Uterus (tissue), 4 donors: ENCODE measurements around the gene TAF8. TPM values are rescaled to one million over a fixed set of nuclear protein-coding genes. Genes with fewer than 3 reads are reported as not detected.
A peak's percentile ranks its signal among the peaks of the same experiment; 100 is the strongest.
"Not testable (repeated sequence)": the region's sequence is repeated elsewhere in the genome, so short reads cannot be mapped to it uniquely, and the experiment has no call there.

Source experiments
- DNase-seq, 2 donors: peaks; one replicate each; pipeline ENCODE4 v3.0.0-alpha.2; 2019 to 2020
- H3K27ac ChIP-seq, 2 donors: fragments of 200-600 bp; sonication (generic); 1 replicate in 1 of 2; 2 replicates in 1 of 2; pipeline ENCODE4 v1.5.1; 2016 to 2018
- H3K27me3 ChIP-seq, 2 donors: fragments of 200-600 bp; sonication (generic); one replicate each; pipeline ENCODE4 v1.5.1; 2018 to 2019; ENCODE audit warnings: control low read depth in 1 of 2
- H3K36me3 ChIP-seq, 2 donors: fragments of 200-600 bp; sonication (generic); one replicate each; pipeline ENCODE4 v1.5.1; 2019; ENCODE audit warnings: control low read depth in 1 of 2
- H3K4me1 ChIP-seq, 2 donors: fragments of 200-600 bp; sonication (generic); one replicate each; pipeline ENCODE4 v1.5.1; 2018 to 2019; ENCODE audit warnings: control low read depth in 1 of 2
- H3K4me3 ChIP-seq, 2 donors: fragments of 200-600 bp; sonication (generic); 1 replicate in 1 of 2; 2 replicates in 1 of 2; pipeline ENCODE4 v1.5.1; 2018 to 2019; ENCODE audit warnings: mild to moderate bottlenecking in 1 of 2
- H3K9me3 ChIP-seq, 2 donors: fragments of 200-600 bp; sonication (generic); one replicate each; pipeline ENCODE4 v1.5.1; 2019; ENCODE audit warnings: control low read depth in 1 of 2
- POLR2A ChIP-seq, 2 donors: fragments of 450-650 bp; IDR thresholded peaks; one replicate each; pipeline ENCODE4 v1.6.1; 2016; ENCODE audit warnings: antibody characterized with exemption in 2 of 2, mild to moderate bottlenecking in 1 of 2, moderate library complexity in 1 of 2
- intact Hi-C: fragments of 100-400 bp; cut with DNase I; formaldehyde crosslinking; loops from one replicate; pipeline ENCODE4 v1.15.1; 2023; ENCODE audit warnings: low total_unique reads
- total RNA-seq, 4 donors: library from RNA; depleted of rRNA in 3 of 4; stranded (reverse); fragments of >200 nt in 3 of 4; gene quantifications; one replicate each; pipeline versions ENCODE4 v1.1.0 to v1.2.4, GENCODE V29; 2014 to 2023
- TF ChIP-seq, protein P1 (sequence below), 4 experiments: fragments of 200-600 bp in 2 of 4; fragments of 450-650 bp in 2 of 4; sonication (generic) in 2 of 4; IDR thresholded peaks; one replicate each; pipeline ENCODE4 v1.5.1; 2016 to 2019; ENCODE audit warnings: antibody characterized with exemption in 4 of 4, mild to moderate bottlenecking in 2 of 4, moderate library complexity in 1 of 4
- donor health status: DM: yes; HTN: yes; CAD: no.

The TAF8 gene, protein sequence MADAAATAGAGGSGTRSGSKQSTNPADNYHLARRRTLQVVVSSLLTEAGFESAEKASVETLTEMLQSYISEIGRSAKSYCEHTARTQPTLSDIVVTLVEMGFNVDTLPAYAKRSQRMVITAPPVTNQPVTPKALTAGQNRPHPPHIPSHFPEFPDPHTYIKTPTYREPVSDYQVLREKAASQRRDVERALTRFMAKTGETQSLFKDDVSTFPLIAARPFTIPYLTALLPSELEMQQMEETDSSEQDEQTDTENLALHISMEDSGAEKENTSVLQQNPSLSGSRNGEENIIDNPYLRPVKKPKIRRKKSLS
- total RNA-seq = 10 to 100 TPM; 16.0 to 45.6 (median 37.5) TPM

DNA sequence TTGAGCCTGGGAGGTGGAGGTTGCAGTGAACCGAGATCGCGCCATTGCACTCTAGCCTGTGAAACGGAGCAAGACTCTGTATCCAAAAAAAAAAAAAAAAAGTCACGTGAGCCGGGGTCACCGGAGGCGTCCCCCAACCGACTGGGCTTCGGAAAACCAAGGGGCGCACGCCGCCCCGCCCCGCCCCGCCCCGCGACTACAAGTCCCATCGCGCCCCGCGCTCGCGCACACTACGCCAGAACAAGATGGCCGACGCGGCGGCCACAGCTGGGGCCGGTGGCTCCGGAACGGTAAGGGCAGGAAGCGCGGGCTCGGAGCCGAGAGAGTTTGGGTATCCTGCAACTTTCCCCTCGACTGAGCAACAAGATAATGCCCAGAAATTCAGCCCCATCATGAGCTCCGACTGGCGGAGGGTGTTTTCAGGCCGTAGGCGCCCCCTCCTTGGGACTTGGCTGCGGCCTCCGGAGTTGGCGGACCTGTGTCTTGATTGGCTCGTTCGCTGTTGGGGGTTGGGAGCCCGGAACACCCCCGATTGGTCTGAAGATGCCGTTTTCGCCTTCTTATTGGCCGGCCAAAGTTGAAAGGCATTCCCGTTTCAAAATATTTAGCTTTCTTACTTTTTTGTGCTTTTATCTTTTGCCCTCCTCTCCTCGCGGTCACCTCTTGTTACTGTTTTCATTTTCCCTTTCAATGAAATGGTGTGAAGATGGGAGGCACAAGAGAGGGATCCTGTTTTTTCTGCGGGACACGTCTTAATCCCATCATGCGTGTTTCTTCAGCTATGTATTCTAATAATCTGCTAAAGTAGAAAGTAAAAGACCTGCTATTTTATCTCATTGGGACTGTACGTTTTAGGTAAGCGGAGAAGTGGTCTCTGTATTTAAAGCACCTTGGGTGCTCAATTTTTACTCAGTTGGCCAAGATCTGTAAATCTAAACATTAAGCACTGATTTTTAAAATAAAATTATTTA lies at the start of gene TAF8:
TAF8 (plus strand) TSS at position 228 of the 971 bp plus-strand sequence; CDS start at position 246, 18 bp downstream.
- Histone ChIP-seq H3K9me3 (no peaks in the 10 kb centered on the region), H3K27ac (peak within 1 kb of the TSS; percentile 89 to 97), H3K36me3 (no peaks in the 10 kb centered on the region), H3K27me3 (no peaks in the 10 kb centered on the region), H3K4me1 (peaks cover 6 to 17% of the 10 kb centered on the region in 2 donors), H3K4me3 (peak within 1 kb of the TSS; percentile 59 to 80)
- DNase-seq = peak; percentile 89 to 92
- TF ChIP-seq, protein P1, sequence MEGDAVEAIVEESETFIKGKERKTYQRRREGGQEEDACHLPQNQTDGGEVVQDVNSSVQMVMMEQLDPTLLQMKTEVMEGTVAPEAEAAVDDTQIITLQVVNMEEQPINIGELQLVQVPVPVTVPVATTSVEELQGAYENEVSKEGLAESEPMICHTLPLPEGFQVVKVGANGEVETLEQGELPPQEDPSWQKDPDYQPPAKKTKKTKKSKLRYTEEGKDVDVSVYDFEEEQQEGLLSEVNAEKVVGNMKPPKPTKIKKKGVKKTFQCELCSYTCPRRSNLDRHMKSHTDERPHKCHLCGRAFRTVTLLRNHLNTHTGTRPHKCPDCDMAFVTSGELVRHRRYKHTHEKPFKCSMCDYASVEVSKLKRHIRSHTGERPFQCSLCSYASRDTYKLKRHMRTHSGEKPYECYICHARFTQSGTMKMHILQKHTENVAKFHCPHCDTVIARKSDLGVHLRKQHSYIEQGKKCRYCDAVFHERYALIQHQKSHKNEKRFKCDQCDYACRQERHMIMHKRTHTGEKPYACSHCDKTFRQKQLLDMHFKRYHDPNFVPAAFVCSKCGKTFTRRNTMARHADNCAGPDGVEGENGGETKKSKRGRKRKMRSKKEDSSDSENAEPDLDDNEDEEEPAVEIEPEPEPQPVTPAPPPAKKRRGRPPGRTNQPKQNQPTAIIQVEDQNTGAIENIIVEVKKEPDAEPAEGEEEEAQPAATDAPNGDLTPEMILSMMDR (IDR thresholded peaks at IDR 0.05) = peak in 3 of 4 experiments; percentile 6 to 23 (median 13)
- peak; percentile 50 to 86 for TF ChIP-seq POLR2A (IDR thresholded peaks at IDR 0.05)
- intact Hi-C loops = no loop called here

DNA sequence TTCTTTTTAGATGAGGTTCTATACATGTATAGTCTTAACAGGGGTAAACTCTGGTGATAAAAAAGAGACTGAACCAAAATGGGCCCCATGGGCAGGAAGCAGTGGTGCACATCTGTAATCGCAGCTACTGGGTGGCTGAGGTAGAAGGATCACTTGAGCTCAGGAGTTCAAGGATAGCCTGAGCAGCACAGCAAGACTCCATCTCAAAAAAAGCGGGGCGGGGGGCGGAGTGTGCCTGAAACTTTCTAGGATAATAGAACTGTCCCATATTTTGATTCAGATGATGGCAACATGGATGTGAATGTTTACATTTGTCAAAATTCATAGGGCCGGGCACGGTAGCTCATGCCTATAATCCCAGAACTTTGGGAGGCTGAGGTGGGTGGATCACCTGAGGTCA lies 48.8 kb upstream of the TAF8 start:
- intact Hi-C loops = no loop called here
- Histone ChIP-seq H3K9me3 (no peaks in the 10 kb centered on the region), H3K4me1 (no peaks in the 10 kb centered on the region), H3K27ac (no peak overlapping the region), H3K27me3 (no peaks in the 10 kb centered on the region), H3K36me3 (no peaks in the 10 kb centered on the region), H3K4me3 (no peak overlapping the region)
- no peak for DNase-seq
- TF ChIP-seq POLR2A (IDR thresholded peaks at IDR 0.05) = no peak
- TF ChIP-seq, protein P1 (IDR thresholded peaks at IDR 0.05) = no peak

DNA sequence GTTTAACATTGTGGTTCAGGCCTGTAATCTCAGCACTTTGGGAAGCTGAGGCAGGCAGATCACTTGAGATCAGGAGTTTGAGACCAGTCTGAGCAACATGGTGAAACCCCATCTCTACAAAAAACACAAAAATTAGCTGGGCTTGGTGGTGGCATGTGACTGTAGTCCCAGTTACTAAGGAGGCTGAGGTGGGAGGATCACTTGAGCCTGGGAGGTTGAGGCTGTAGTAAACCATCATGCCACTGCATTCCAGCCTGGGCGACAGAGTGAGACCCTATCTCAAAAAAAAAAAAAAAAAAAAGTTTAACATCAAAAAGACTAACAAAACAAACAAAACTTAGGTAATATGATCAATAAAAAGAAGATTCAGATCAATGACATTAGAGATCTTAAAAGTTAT lies 46.7 kb upstream of the TAF8 start:
- H3K9me3 ChIP-seq, H3K36me3 ChIP-seq, DNase-seq, H3K27ac ChIP-seq, intact Hi-C loops, H3K4me1 ChIP-seq, H3K27me3 ChIP-seq, H3K4me3 ChIP-seq: not testable (repeated sequence)

DNA sequence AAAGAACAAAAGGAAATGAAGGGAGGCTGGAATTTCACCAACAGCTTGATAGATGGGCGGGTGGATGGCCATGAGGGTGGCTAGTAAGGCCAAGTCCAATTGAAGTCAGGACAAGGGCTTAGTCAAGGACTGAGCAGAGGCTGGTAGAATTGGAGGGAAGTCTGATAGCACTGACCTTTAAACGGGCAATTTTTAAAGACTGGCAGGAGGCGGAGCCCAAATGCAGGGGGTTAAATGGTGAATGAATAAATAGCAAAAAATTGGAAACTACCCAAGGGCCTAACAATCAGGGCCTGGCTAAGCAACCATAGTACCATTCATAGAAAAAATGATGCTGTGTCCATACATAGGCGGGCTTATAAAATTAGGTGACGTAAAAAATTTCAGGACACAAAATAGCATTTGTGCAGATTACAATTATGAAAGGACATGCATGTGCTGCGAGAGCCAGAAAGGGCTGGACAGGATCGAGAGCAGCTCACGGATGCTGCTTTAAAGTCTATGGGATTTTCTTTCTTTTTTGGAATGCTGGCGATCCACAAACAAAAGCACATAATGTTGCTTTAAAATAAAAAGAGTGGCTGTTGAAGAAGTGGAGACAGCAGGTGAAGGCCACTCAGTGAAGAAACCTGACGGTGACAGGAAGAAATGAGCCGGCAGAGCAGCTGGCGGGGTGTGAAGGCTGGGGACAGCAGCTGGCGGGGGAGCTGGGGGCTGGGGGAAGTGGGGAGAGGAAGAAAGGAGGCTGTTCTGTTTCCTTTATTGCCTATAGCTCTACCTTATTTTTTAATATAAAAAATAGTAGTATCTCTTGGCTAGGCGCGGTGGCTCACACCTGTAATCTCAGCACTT lies 42.8 kb upstream of the TAF8 start:
- no peak overlapping the region for H3K27ac ChIP-seq
- no peak for DNase-seq
- H3K36me3 ChIP-seq = no peaks in the 10 kb centered on the region
- H3K4me3 ChIP-seq = no peak overlapping the region
- H3K4me1 ChIP-seq = no peaks in the 10 kb centered on the region
- no peaks in the 10 kb centered on the region for H3K9me3 ChIP-seq
- no peak for TF ChIP-seq POLR2A (IDR thresholded peaks at IDR 0.05)
- TF ChIP-seq, protein P1 (IDR thresholded peaks at IDR 0.05) = no peak
- intact Hi-C loops = no loop called here
- H3K27me3 ChIP-seq = no peaks in the 10 kb centered on the region

DNA sequence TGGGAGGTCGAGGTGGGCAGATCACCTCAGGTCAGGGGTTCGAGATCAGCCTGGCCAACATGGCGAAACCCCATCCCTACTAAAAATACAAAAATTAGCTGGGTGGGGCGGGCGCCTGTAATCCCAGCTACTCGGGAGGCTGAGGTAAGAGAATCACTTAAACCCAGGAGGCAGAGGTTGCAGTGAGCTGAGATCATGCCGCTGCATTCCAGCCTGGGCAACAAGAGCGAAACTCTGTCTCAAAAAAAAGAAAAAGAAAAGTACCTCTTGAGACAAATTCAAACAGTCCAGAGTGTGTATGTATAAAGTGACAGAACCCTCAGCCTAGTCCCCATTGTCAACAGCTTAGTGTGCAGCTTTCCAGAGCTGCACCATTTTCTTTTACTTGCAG lies 42.2 kb upstream of the TAF8 start:
- DNase-seq, H3K27ac ChIP-seq, intact Hi-C loops: not testable (repeated sequence)

More for the DNA sequence above, 42.2 kb upstream of the TAF8 start:
- not testable (repeated sequence) for H3K4me1 ChIP-seq, H3K27me3 ChIP-seq, H3K4me3 ChIP-seq, H3K9me3 ChIP-seq, H3K36me3 ChIP-seq
